Endothelial cell of umbilical vein (primary cell): ENCODE measurements around the gene GPR82. TPM values are rescaled to one million over a fixed set of nuclear protein-coding genes. Genes with fewer than 3 reads are reported as not detected.

Experiments
- BruUV-seq: library from RNA; stranded (reverse); fragments of 400-500 nt; replicated peaks from 2 replicates; lab custom pipeline; 2021; lab: Mats Ljungman, UMichigan
- CTCF ChIA-PET: fragments of 300-600, 350-600 bp; sonication (Branson Sonifier 250); formaldehyde crosslinking; loops from one replicate; lab custom pipeline; 2021; ENCODE audit warnings: antibody characterized with exemption, inconsistent platforms; lab: Charles Lee
- POLR2A ChIA-PET: fragments of 300-600, 350-600 bp; sonication (Branson Sonifier 250); formaldehyde crosslinking; loops from one replicate; lab custom pipeline; 2021; ENCODE audit warnings: antibody characterized with exemption, inconsistent platforms; lab: Charles Lee
- DNase-seq: peaks from one replicate; pipeline ENCODE4 v3.0.0-alpha.2; 2011; ENCODE audit warnings: low read depth, low spot score
- FAIRE-seq: peaks from 2 replicates; lab custom pipeline; 2011; peaks lifted over from hg19 to GRCh38; lab: Jason Lieb, UNC
- H2AFZ ChIP-seq: 2 replicates; pipeline ENCODE4 v1.6.0; 2012; ENCODE audit warnings: low read depth, low read length, control low read depth, inconsistent platforms
- H3K27ac ChIP-seq: 2 replicates; pipeline ENCODE4 v1.5.1; 2011; ENCODE audit warnings: low read depth, mild to moderate bottlenecking, control low read depth, low read length, moderate library complexity; ENCODE audit not compliant: insufficient read depth
- H3K27me3 ChIP-seq, 2 experiments: 2 replicates each; pipeline versions ENCODE4 v1.6.0 to v1.6.1; 2011; ENCODE audit warnings: low read length in 2 of 2, mixed read lengths in 1 of 2; ENCODE audit not compliant: control insufficient read depth in 2 of 2, insufficient read depth in 2 of 2
- H3K36me3 ChIP-seq, 2 experiments: 2 replicates in 1 of 2; 3 replicates in 1 of 2; pipeline ENCODE4 v1.5.1; 2011; ENCODE audit warnings: low read length in 2 of 2, mild to moderate bottlenecking in 1 of 2, moderate library complexity in 1 of 2; ENCODE audit not compliant: control insufficient read depth in 2 of 2, insufficient read depth in 2 of 2; ENCODE audit errors: extremely low read depth in 1 of 2
- H3K4me1 ChIP-seq: 3 replicates; pipeline ENCODE4 v1.5.1; 2011; ENCODE audit warnings: mild to moderate bottlenecking, low read length; ENCODE audit not compliant: control insufficient read depth, insufficient read depth; ENCODE audit errors: extremely low read depth
- H3K4me2 ChIP-seq: 2 replicates; pipeline ENCODE4 v1.6.1; 2011; ENCODE audit warnings: low read length, control low read depth, mixed read lengths; ENCODE audit not compliant: insufficient read depth
- H3K4me3 ChIP-seq, 3 experiments: fragments of 200-600 bp in 1 of 3; sonication (generic), shearing (Covaris generic) in 1 of 3; replicated peaks in 1 of 3; 2 replicates each; pipeline ENCODE4 v1.5.1; 2011 to 2016; ENCODE audit warnings: control low read depth in 3 of 3, low read length in 3 of 3, mild to moderate bottlenecking in 2 of 3, inconsistent platforms in 1 of 3, low read depth in 1 of 3, moderate library complexity in 1 of 3; ENCODE audit not compliant: insufficient read depth in 1 of 3
- H3K79me2 ChIP-seq: 2 replicates; pipeline ENCODE4 v1.6.0; 2012; ENCODE audit warnings: low read length, inconsistent platforms; ENCODE audit not compliant: control insufficient read depth, insufficient read depth
- H3K9ac ChIP-seq: replicated peaks from 2 replicates; pipeline ENCODE3; 2011; ENCODE audit warnings: low read length, control low read depth; ENCODE audit not compliant: insufficient read depth; ENCODE audit errors: extremely low read depth
- H3K9me1 ChIP-seq: replicated peaks from 3 replicates; pipeline ENCODE4 v1.6.0; 2011; ENCODE audit warnings: mild to moderate bottlenecking, low read length; ENCODE audit not compliant: control insufficient read depth, insufficient read depth; ENCODE audit errors: extremely low read depth
- H3K9me3 ChIP-seq: replicated peaks from 2 replicates; pipeline ENCODE4 v1.5.1; 2012; ENCODE audit warnings: low read length, inconsistent platforms; ENCODE audit not compliant: control insufficient read depth, insufficient read depth
- H4K20me1 ChIP-seq: replicated peaks from 2 replicates; pipeline ENCODE3; 2011; ENCODE audit warnings: mild to moderate bottlenecking, low read length; ENCODE audit not compliant: control insufficient read depth, insufficient read depth; ENCODE audit errors: extremely low read depth
- CTCF ChIP-seq, 2 donors: IDR thresholded peaks; 1 replicate in 1 of 2; 2 replicates in 1 of 2; pipeline ENCODE4 v1.5.1; 2011; ENCODE audit warnings: low read length in 2 of 2, mild to moderate bottlenecking in 2 of 2, moderate library complexity in 2 of 2, control low read depth in 1 of 2, inconsistent platforms in 1 of 2, low read depth in 1 of 2; ENCODE audit not compliant: insufficient read depth in 1 of 2; ENCODE audit errors: extremely low read depth in 1 of 2
- EZH2 ChIP-seq: IDR thresholded peaks from 2 replicates; pipeline ENCODE4 v1.6.1; 2012; ENCODE audit warnings: borderline replicate concordance, low read depth, mild to moderate bottlenecking, moderate library complexity, low read length, inconsistent platforms; ENCODE audit not compliant: severe bottlenecking
- FOS ChIP-seq: IDR thresholded peaks from 2 replicates; pipeline ENCODE4 v1.6.1; 2011; ENCODE audit warnings: mild to moderate bottlenecking, low read length, moderate library complexity, borderline replicate concordance; ENCODE audit not compliant: insufficient read depth
- GATA2 ChIP-seq: IDR thresholded peaks from 2 replicates; pipeline ENCODE4 v1.7.0; 2011; ENCODE audit warnings: low read depth, mild to moderate bottlenecking, moderate library complexity, mixed read lengths, low read length; ENCODE audit not compliant: insufficient read length, insufficient read depth
- JUN ChIP-seq: IDR thresholded peaks from 2 replicates; pipeline ENCODE4 v1.6.1; 2011; ENCODE audit warnings: borderline replicate concordance, low read depth; ENCODE audit not compliant: insufficient read length, insufficient read depth
- MAX ChIP-seq: IDR thresholded peaks from 2 replicates; pipeline ENCODE4 v1.6.1; 2011; ENCODE audit not compliant: insufficient read depth, insufficient read length
- MYC ChIP-seq: IDR thresholded peaks from one replicate; pipeline ENCODE4 v1.6.1; 2011; ENCODE audit warnings: mild to moderate bottlenecking, low read depth, low read length
- POLR2A ChIP-seq: IDR thresholded peaks from 2 replicates; pipeline ENCODE4 v1.6.1; 2012; ENCODE audit warnings: low read depth, mild to moderate bottlenecking, control low read depth, low read length
- POLR2AphosphoS5 ChIP-seq: IDR thresholded peaks from 2 replicates; pipeline ENCODE4 v1.6.1; 2012; ENCODE audit warnings: low read depth, mild to moderate bottlenecking, control low read depth, low read length, moderate library complexity; ENCODE audit not compliant: insufficient read depth
- dilution Hi-C: fragments of 300-500 bp; cut with MboI; formaldehyde crosslinking; loops from one replicate; pipeline ENCODE4 v1.15.0; 2019; ENCODE audit warnings: low sequenced_read_pairs; ENCODE audit not compliant: extremely low pct_ligation_motif_present
- intact Hi-C: fragments of 100-400 bp; cut with micrococcal nuclease; formaldehyde crosslinking; loops from one replicate; pipeline ENCODE4 v1.10.0; 2022
- polyA plus RNA-seq, 4 experiments: library from polyadenylated mRNA; depleted of rRNA in 3 of 4; stranded (reverse) in 3 of 4; unstranded in 1 of 4; fragments of >200 nt; gene quantifications; 2 replicates each; pipeline versions ENCODE4 v1.2.1 to v1.2.3, GENCODE V29; 2011 to 2012; ENCODE audit warnings: missing spikeins in 1 of 4
- total RNA-seq: library from RNA; stranded (reverse); gene quantifications from 2 replicates; pipeline ENCODE4 v1.2.3, GENCODE V29; 2021

The GPR82 gene
- total and polyA plus RNA-seq, 2 donors (not counting 3 experiments of a cell fraction or from before 2014, with no cell fraction given): not detected

DNA sequence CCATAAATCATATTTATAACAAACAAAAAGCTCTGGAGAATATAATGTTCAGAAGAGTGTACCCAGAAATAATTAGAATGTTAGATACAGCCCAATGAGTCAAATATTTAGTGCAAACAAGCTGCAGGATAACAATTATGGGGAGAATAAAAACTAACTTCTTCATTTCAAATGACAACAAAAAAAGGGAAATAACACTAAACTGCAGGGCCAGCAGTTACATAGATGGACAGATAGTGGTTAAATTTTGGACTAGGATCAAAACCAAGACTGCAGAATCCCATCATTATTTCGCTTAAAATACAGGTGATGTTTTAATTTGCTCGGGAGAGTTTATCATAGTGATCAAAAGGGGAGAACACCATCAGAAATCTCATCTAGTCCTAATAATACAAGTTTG is 35.8 kb upstream of the GPR82 start:
- FAIRE-seq: no peak
- DNase-seq: no peak
- H3K4me1 ChIP-seq: no peaks in the 10 kb centered on the region
- no peak for TF ChIP-seq EZH2
- TF ChIP-seq MYC: no peak
- no peak for TF ChIP-seq POLR2A
- TF ChIP-seq POLR2AphosphoS5: no peak
- no peak for TF ChIP-seq GATA2
- no peak for TF ChIP-seq FOS
- TF ChIP-seq JUN: no peak
- TF ChIP-seq MAX: no peak
- no peak for TF ChIP-seq CTCF (IDR thresholded peaks at IDR 0.05; ENCODE audit: extremely low read depth in 1 of 2, insufficient read depth in 1 of 2, low read depth in 1 of 2, low read length in 2 of 2)
- intact Hi-C loops: no loop called here
- H2AFZ ChIP-seq: no peak overlapping the region
- H3K36me3 ChIP-seq: no peaks in the 10 kb centered on the region
- BruUV-seq: no TSS peak
- no peak overlapping the region for H3K9ac ChIP-seq
- CTCF ChIA-PET: no interaction called here
- no peak overlapping the region for H3K27ac ChIP-seq
- no peak overlapping the region for H3K4me3 ChIP-seq
- H3K79me2 ChIP-seq: no peaks in the 10 kb centered on the region
- no peak overlapping the region for H3K4me2 ChIP-seq
- H3K27me3 ChIP-seq: no peaks in the 10 kb centered on the region
- POLR2A ChIA-PET: no interaction called here
- H3K9me3 ChIP-seq: no peaks in the 10 kb centered on the region
- dilution Hi-C loops: no loop called here
- H3K9me1 ChIP-seq: no peaks in the 10 kb centered on the region
- no peaks in the 10 kb centered on the region for H4K20me1 ChIP-seq
